Stimulated activated CD8-positive, alpha-beta memory T cell treated with anti-CD3 and anti-CD28 coated beads, Interleukin-7, amount 100 ng/mL, for 48 hours (primary cell): ENCODE data around the gene PIK3C2G.

Experiments used
- DNase-seq, 2 donors: peaks; one replicate each; pipeline ENCODE4 v3.0.0-alpha.2; 2020; ENCODE audit warnings: low read depth in 1 of 2; ENCODE audit errors: extremely low read depth in 1 of 2

The PIK3C2G gene

GRCh38 chr12:18411453-18411852, 150.1 kb downstream of the PIK3C2G start:
- no peak for DNase-seq

DNA sequence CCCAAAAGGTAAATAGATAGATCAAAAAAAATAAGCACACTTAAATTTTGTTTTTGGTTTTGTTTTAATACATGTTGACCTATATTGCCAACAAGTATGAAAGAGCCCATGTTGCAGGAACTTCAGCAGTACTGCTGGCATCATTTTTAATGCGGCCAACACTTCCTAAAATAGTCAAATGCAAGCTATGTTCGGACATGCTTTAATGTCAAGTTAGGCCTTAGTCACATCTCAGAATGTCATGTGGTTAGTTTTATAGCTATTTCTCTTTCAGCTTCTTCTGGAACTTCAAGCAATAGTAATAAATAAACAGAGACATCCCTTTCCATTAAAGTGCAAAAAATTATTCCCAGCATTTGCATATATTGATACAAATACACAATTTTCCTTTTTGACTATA, 153.4 kb downstream of the PIK3C2G start:
- DNase-seq = no peak

DNA sequence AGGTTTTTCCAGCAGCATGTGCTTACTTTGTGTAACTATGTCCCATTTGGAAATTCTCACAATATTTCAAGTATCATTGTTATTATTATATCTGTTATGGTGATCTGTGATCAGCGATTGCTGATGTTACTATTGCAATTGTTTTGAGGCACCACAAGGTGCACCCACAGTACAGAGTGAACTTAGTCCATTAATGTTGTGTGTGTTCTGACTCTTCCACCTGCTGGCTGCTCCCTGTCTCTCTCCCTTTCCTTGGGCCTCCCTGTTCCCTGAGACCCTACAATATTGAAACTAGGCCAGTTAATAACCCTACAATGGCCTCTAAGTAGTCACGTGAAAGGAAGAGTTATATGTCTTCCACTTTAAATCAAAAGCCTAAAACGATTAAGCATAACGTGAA, 153.9 kb downstream of the PIK3C2G start:
- no peak for DNase-seq

DNA sequence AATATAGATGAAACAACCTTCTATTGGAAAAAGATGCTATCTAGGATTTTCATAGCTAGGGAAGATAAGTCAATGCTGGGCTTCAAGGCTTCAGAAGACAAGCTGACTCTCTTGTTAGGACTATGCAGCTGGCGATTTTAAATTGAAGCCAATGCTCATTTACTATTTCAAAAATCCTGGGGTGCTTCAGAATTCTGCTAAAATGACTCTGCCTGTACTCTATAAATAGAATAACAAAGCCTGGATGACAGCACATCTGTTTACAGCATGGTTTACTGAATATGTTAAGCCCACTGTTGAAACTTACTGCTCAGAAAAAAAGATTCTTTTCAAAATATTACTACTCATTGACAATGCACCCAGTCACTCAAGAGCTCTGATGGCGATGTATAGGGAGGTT, 155.1 kb downstream of the PIK3C2G start:
- no peak for DNase-seq

DNA sequence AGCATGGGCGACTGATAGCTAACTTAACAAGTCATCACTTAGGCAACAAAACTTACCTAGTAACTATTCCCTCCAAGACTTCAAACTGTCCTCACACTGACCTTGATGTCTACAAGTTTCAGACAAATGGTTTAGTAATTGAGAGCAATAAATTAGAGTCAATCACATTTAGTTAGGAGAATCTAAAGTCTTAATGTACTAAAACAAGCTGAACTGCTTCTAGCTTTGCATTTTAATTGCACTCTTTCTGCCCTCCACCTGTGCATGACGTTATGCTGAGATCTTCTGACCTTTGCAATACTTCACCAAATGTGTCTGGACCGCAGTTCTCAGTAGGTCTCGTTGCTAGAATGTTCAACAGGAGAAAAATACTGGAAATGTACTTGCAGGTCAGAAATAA, 158.0 kb downstream of the PIK3C2G start:
- no peak for DNase-seq

- DNase-seq = no peak
These were observed 160.5 kb downstream of the PIK3C2G start for GRCh38 chr12:18421867-18422266.

- DNase-seq = no peak
These were observed 161.6 kb downstream of the PIK3C2G start for GRCh38 chr12:18422871-18423270.

DNA sequence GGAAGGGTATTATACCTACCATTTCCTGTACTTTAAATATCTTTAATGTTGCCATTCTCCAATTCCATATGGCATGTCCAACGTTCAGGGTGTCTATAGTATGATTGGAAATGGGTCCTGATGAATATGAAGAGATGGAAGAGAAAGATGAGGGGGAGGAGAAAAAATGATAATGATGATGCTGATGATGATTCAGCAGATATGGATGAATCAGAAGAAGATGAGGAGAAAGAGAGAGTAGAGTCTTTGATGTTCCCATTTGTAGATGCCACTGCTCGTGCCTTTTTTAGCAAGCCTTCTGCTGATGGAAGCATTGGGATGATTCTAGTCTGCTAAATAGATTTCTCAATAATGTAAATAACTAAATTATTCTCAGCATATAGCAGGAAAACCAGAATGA, 163.5 kb downstream of the PIK3C2G start:
- DNase-seq = no peak

DNA sequence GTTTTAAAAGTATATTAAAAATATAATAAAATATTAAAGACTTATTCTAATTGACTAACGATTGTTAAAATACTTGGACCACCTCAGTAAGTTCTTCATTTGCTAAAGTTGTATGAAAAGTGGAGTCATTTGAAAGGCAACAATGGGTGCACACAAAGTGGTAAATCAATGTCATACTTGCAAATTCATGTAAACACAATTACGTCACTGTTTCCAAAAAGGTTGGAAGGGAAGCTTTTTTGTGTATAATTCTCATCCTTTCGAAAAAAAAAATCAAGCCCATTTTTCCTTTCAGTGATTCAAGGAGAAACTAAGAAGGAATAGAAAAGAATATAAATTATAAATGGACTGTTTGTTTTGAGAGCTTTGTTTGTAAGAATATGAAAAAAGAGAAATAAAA, 166.2 kb downstream of the PIK3C2G start:
- no peak for DNase-seq

- no peak for DNase-seq
These were observed 167.1 kb downstream of the PIK3C2G start for GRCh38 chr12:18428416-18428815.

DNA sequence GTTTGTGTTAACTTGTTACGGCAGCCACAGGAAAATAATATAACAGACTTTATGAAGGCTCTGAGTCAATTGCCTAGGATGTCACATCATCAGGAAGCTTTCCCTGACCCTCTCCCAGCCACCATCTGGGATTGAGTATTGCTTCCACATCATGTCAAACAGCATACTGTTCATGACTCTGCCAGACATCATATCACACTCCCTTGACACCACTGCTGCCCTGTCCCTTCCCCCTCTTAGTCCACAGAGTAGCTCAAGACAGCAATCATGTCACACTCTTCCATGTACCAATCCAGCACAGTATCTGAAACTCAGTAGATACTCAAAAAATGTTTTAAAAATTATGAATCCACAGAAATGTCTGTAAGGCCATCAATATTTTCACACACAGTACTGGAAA, 168.0 kb downstream of the PIK3C2G start:
- no peak for DNase-seq

GRCh38 chr12:18430425-18431048, 169.2 kb downstream of the PIK3C2G start:
- DNase-seq = no peak

DNA sequence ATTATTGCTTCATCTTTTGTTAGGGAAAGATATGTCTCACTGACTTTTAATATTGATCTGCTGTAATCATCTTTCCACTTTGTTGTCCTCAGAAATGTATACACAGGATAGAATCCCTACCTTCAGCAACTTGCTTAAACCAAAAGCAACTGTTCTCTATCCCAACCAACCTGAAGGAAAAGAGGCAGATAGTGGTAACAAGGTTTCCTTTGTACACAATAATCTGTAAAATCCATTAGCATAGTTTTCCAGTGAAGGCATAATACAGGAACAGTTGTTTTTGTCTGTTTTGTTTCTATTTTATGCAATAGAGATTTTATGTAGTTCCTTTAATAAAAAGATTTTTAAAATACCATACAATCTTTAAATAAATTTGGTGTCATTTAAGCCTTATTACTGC, 170.5 kb downstream of the PIK3C2G start:
- no peak for DNase-seq

DNA sequence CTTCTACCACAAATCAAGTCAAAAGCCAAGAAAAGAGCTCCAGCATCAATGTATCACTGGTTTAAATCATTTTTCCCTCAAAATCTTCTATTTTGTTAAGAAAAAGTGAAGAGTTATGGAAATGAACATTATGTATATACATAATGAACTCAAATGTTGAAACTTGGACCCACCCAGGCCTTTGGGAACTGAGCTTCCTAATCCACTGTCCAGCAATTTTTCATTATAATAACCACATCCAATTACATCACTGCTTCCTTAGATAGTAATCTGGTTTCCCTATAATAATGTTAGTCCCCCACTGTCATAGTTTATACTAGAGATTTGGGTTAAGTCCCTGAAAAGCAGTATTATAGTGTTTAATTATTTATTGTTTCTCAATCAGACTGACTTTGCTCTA, 170.9 kb downstream of the PIK3C2G start:
- DNase-seq = no peak

DNA sequence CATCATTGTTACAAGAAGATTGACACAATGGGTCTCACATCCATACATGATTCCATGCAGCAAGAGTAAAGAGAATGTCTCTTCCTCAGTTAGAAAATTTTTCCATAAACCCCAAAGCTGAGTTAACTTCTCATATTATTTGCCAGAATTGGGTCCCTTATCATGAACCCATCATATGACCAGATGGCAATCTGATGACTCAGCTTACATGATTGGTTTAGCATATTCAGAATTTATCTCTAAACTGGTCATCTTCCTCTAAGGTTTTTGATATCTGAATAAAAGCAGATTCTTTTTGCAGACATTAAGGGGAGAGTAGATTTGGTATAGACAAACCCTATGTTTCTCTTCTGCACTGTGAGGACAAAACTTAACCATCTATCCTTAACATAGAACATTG, 174.9 kb downstream of the PIK3C2G start:
- no peak for DNase-seq

- no peak for DNase-seq
These were observed 178.2 kb downstream of the PIK3C2G start for GRCh38 chr12:18439541-18439940.

DNA sequence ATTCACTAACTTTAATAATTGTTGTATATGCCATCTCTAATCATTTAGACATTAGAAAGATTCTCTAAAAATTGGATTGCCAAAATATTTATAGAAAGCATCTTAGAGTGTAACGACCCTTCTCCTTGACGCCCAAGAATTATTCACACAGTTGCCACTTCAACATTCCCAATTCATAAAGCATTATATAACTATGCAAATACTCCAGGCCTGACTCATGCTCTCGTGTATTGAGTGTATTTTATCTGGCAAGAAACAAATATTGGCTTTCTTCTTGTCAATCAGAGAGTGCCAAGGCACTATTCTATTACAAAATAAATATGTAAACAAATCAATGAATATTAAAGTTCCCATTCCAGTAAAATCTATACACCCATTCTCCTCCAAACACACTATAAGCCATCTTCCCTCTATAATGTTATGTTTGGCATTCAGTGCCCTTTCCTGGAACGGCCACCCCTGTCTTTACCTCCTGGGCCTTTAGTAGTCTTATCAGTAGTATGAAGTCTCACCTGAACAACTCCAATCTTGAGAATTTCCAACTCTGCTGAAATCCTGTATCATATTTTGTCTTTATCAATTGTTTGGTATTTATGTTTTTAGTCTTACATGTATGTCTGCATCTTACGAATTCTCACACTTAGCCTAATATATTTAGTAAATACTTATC, 182.6 kb downstream of the PIK3C2G start:
- DNase-seq = no peak

GRCh38 chr12:18446061-18446644, 184.8 kb downstream of the PIK3C2G start:
- no peak for DNase-seq

DNA sequence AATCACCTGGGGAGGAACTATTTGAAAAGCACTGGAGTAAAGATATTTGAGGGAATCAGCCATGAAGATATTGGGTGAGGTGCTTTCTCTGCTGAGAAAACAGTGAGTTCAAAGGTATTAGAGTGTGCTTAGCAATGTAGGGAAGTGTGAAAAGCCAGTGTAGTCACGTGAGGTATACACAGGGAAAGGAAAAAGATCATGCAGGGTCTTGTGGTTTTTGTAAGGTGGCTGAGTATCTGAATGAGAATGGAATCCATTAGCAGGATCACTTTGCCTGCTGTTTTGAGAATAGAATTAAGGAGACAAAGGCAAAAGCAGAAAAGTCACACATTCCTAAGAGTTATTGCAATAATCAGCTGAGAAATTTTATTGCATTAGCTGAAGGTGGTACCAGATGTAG, 193.0 kb downstream of the PIK3C2G start:
- no peak for DNase-seq

GRCh38 chr12:18456344-18456743, 195.0 kb downstream of the PIK3C2G start:
- no peak for DNase-seq

GRCh38 chr12:18457362-18457761, 196.0 kb downstream of the PIK3C2G start:
- DNase-seq = no peak

GRCh38 chr12:18461758-18462157, 200.4 kb downstream of the PIK3C2G start:
- no peak for DNase-seq

GRCh38 chr12:18462442-18462841, 201.1 kb downstream of the PIK3C2G start:
- no peak for DNase-seq
